GM21717 (cell line): Measurements from ENCODE around the gene ENGASE.

Source experiments
- ATAC-seq: cut with Tn5 transposase; IDR thresholded peaks from one replicate; pipeline ENCODE4 v1.9.1; 2021; ENCODE audit warnings: mild to moderate bottlenecking, moderate library complexity; ENCODE audit not compliant: unreplicated experiment

The ENGASE gene

DNA sequence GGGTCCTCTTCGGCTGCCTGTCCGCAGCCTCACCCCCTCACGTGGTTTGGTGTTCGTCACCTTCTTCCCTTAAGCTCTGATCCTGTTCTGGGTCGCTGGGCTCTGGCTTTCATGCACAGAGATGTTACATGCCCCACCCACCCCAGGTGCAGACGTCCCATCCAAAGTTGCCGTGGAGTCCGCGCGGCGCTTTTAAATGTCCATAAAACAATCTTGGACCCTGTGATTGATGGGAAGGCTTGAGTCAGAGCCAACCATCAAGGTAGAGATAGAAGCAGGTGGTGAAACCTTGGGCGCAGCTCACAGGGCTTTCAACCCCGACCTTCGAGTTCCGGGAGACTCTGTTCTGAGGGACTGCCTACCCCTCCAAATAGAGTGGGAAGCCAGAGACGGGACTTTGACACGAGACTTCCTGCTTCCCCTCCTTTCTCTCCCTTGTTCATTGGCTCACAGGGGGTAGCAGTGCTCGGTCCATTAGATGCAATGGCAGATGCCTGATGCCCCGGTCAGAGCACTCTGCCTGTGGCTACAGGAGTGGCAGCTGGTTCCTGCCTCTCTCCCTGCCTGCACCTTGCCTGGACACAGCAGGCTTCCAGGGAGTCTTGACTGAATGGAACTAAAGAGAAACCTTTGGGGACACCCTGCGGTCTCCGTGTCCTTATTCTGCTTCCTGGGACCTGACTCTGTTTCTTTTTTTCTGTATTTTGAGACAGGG is 4.0 kb downstream of the ENGASE start:
- no peak for ATAC-seq

DNA sequence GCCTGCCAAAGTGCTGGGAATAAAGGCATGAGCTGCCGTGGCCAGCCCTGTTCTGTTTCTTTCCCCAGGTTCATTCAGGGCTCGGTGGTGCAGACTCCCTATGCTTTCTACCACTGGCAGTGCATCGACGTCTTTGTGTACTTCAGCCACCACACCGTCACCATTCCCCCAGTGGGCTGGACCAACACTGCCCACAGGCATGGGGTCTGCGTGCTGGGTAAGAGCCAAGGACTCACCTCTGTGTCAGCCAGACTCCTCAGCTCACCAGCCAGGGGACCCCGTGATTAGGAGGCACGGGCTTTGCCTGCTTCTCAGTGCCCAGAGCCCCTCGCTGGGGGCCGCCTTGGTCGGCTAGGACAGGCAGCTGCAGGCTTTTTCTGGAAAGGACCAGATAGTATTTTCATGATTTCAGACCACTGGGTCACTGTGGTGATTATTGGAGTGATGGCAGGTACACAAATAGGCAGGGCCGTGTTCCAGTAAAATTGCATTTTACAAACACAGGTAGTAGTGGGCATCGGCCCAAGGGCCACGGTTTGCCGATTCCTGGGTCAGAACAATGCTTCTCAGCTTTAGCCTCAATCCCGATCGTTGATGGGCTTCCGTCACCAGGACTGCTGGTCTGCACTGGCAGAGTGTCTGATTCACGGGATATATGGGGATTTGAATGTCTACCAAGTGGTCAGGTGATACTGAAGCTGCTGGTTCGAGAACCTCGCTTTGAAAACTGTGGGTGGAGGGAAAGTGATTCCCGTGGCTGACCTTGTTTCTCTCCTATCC is 5.0 kb downstream of the ENGASE start:
- no peak for ATAC-seq

DNA sequence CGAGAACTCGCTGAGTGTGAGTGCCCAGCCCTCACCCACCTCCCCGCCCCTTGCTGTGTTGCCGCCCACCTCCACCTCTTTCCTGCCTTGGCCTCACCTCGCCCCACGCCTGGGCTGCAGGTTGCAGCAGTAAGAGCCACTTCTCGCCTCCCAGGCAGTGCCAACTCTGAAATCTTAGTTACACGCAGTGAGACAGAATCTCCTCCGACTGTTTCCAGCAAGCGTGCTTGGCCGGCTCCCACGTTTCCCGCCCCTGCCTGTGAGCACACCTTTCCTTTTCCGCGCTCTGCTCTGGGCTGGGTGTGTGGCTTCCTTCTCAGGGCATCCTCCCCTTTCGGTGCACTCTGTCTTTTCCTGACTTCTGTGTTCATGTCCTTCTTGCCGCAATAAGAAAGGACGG is 5.7 kb downstream of the ENGASE start:
- no peak for ATAC-seq

DNA sequence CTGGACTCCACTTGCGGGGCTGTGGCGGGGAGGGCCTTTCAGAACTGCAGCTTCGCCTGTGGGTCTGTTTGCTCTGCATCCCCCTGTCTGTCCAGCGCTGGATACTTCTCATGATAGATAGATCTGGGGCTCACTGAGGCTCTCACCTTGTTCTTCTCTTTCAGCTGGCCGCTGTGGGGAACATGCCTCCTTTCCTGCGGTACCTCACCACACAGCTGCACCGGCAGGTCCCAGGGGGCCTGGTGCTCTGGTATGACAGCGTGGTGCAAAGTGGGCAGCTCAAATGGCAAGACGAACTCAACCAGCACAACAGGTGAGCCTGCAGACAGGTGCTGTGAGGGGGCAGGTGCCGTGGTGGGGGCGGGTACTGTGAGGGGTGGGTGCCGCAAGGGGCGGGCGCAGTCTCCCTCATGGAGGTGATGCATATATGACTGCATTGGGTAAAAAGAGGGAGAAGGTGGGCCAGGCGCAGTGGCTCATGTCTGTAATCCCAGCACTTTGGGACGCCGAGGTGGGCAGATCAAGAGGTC is 6.2 kb downstream of the ENGASE start:
- ATAC-seq, result no peak

DNA sequence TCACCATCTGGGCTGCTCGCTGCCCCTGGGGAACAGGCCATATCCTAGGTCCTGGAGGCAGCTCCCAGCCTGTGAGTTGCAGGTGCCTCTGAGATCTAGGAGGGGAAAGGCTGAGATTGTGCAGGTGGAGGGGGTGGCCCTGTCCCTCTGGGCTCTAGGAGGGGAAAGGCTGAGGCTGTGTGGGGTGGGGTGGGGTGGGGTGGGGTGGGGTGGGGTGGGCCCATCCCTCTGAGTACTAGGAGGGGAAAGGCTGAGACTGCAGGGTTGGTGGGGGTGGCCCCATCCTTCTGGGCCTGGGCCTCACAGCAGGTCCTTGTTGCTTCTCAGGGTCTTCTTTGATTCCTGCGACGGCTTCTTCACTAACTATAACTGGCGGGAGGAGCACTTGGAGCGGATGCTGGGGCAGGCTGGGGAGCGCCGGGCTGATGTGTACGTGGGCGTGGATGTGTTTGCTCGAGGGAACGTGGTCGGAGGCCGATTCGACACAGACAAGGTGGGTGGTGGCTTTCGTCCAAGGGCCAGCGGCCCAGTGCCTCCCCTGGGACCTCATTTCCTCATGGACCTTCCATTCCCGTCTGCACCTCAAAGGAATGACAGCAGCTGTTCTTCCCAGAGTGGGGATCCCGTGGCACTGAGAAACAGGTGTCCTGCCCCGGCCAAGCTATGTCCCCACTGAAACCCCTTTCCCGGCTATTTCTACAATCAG is 7.1 kb downstream of the ENGASE start:
- ATAC-seq, result no peak

DNA sequence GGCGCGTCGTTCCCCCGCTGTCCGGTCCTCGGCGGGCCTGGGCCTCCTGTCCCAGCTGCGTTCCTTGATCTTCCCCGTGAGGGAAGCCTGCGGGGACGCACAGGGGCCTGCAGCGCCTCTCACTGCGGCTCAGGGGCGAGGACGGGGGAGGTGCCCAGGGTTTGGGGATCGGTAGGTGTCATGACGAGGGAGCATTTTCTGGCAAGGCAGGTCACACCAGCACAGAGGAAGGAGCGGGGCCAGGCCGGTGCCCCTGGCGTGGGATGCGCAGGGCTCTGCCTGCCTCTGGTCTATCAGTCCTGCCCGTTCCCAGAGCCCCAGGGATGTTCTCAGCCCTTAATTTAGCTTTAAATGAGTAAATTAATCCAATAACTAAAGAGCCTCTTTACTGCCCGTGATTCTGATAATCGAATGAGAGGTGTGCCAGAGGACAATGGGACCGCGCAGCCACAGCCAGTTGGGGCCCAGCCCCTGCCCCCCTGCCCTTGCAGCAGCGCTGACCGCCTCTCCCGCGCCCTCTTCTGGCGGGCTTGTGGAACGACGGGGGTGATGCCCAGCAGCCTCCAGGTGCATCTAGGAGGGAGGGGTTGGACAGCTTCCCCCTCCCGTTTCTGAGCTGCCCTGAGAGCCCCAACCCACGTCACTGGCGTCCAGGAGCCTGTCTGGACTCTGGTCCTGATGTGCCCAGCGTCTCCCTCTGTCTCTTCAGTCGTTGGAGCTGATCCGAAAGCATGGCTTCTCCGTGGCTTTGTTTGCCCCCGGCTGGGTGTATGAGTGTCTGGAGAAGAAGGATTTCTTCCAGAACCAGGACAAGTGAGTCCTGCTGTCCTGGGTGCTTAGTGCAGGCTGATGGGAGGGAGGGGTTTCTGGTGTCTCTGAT is 7.9 kb downstream of the ENGASE start:
- ATAC-seq, result no peak

DNA sequence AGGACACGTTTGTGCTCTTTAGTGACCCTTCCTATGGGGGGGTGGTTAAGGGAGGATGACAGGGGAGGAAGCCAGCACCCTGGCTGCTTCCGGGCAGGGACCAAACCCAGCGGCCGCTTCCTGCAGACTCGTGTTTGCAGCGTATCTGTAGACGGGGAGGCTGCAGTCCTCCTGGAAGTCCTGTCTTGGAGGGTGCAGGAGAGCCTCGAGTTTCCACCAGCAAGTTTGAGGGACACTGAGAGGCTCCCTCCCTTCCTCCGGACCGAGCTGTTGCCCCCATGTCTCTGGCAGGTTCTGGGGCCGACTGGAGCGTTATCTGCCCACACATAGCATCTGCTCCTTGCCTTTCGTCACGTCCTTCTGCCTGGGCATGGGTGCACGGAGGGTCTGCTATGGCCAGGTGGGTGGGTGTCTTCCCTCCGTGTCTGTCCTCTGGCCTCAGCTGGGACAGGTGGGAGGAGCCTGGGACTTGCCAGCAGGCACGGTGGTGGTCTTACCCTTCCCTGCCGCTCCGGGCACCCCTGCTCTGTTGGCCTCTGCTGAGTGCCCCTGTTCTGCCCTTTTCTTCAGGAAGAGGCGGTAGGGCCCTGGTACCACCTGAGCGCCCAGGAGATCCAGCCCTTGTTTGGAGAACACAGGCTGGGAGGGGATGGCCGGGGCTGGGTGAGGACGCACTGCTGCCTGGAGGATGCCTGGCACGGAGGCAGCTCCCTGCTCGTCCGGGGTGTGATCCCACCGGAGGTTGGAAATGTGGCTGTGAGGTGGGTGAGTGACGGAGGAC is 8.8 kb downstream of the ENGASE start:
- no peak for ATAC-seq

DNA sequence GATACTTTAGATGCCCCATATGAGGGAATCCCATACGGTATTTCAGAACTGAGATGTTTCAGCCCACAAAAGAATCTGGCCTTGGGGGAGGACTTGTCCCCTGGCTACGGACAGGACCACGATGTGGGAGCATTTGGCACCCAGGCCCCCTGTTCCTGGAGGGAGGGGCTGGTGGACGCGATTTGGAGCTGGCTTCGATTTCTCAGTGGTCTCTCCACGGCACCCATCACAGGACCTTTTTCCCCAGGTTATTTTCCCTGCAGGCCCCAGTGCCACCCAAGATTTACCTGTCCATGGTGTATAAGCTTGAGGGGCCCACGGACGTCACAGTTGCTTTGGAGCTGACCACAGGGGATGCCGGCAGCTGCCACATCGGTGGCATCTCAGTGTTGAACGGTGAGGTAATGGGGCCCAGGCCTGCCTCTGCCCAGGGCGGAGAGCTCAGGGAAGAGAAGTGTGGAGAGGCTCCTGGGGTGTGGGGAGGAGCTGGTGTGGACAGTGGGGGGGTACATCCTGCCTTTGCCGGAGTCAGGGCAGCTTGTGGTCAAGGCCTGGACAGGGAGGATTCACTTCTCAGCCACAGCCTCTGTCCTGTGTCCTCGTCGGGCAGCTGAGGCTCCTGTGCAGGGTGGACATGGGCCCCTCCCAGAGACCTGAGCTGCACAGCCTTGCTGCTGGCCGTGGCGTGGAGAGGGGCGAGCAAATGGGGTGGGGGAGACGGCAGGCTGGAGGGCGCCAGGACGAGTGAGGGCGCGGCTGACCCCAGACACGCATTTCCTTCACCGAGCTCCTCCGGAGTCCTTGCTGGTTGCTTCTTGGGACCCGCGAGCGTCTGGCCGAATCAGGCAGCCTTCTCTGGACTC is 9.9 kb downstream of the ENGASE start:
- no peak for ATAC-seq

DNA sequence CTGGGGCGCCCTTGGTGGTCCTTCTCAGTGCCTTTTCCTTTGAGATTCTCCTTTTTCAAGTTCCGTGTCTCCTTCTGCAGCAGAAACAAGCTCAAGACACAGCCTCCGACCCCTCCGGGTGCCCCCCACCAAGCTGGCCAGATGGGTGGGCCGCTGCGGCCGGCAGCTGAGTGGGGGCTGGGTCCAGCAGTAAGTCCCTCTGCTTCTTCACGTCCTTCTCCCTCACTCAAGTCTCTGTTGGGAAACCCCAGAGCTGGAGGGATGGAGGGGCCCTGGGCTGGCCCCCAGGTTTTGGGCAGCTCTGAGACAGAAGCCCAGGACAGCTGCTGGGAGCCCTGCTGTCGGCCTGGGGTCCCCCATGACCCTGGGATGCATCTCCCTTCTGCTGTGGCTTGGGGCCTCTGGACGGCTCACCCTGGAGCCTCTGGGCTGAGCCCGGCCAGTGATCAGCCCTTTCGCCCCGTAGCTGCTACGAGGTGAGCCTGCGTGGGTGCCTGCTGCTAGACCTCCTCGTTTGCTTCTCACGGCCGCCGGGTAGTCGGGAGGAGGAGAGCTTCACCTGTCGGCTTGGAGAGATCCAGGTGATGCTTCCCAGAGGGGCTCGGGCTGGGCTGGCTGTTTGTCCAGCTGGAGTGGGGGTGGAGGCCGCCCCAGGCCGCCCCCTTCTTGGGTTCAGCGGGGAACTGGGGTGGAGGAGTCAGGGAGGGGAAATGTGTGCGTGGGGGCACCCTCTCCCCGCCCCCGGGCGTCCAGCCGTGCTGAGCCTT is 10.7 kb downstream of the ENGASE start:
- ATAC-seq, result no peak

DNA sequence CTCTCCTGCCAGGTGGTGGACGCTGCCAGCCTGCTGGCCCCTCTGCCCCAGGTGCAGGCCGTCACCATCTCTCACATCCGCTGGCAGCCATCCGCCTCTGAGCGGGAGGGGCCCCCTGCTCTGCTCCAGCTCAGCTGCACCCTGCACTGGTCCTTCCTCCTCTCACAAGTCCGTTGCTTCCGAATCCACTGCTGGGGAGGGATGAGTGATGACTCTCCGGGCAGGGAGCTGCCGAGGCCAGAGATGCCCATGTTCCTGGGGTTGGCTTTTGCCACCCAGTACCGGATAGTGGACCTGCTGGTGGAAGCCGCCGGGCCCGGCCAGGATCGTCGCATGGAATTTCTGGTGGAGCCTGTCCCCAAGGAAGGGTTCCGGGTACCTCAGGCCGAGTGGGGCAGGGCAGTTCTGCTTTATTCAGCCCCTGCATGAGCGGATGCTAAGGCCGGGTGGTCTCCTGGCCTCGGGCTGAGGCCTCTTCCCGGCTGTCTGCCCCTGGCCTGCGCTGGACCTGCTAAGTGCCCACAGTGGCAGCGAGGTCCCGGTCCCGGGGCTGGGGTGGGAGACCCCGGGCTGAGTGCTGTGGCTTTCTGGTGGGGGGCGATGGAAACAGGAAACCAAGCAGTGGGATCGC is 11.4 kb downstream of the ENGASE start:
- ATAC-seq, result no peak

DNA sequence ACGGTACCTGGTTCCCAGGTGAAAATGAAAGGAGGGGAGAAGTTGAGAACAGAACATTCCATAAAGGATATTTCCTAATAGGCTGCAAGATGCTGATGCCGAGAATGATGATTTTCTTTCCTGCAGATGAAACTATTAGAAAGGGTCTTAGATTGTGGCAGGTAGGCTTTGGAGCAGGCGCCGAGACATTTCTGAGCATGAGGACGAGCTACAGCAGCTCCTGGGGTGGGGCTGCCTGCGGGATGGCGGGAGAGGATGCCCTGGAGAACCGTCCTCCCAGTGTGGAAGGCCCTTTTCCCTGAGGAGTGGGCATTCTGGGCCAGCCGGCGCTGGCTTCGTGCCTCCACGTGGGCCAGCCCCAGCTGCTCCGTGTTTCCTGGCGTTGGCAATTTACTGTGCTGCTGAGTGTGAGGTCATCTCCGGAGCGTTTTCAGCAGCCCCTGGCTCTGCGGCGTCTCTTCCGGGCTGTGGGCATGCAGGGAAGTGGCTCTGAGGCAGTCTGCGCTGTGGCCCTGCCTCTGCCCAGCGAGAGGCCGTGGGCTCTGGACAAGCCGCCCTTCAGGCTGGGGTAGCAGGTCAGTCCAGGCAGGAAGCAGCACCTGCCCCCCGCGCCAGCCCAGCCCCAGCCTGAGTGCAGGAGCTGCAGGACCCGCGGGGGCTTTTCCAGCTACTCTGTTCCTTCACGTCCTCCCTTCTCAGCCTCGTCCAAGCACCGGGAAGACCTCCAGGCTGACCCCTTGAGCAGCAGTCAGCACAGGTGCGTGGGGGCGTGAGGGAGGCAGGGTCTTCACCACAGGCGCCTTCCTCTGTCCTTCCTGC is 12.2 kb downstream of the ENGASE start:
- no peak for ATAC-seq

DNA sequence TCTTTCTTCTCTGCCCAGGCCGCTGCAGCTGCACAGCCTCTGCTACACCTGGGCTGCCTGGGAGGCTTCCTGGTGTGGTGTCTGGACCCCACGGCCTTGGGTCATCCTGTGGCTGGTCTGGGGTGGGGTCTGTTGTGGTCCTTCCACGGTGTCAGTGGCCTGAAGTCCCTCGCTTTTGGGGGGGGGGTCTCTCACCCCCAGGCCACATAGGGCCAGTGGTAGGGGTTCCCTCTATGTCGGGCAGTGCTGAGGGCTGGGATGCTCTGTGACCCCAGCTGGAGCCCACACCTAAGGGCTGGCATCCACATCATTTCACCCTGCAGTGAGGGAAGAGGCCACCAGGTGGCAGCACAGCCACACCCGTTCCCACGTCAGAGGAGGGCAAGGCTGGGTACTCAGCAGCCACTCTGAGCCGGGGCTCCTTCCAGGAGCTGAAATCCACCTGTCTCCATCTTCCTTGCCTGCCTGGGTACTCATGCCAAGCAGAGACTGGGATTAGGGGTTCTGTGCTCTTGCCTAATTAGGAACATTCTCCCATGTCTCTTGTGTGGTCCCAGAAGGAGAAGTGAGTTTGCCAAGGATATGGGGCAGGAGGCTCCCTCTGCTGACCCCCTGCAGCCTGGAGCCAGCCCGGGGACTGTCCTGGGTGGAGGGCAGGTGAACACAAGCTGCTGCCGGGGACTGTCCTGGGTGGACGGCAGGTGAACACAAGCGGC is 13.0 kb downstream of the ENGASE start:
- no peak for ATAC-seq

DNA sequence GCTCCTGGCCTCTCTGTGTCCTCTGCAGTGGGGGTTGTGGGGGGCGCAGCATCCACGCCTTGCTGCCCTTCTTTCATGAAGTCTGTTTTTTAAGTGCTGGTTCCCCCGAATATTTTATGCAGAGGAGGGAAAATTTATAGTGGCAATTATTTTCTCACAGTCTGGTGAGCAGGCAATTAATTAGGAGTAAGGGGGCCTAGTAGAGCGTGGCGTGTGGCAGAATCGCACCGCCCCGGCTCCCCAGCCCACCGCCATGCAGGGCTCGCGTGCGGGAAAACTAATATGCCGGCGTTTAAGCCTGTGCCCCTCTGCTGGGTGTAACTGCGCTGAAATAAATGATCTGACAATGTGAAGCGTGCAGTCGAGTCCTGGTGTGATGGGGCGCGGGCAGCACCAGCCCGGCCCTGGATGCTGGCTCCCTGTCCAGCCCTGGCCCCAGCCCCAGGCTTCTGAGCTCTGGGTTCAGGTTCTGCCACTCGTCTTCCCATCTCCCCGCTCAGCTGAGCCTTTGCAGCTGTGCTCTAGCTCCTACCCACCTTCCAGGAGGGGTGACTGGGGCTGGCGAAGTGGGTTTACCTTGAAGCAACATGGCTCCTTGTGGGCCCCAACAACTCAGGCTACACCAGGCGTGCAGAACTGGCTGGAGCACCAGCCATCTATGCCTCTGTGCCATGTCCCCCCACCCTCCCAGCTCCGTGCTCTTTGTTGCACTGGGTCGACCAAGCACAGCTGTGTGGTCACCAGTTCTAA is 13.8 kb downstream of the ENGASE start:
- no peak for ATAC-seq

DNA sequence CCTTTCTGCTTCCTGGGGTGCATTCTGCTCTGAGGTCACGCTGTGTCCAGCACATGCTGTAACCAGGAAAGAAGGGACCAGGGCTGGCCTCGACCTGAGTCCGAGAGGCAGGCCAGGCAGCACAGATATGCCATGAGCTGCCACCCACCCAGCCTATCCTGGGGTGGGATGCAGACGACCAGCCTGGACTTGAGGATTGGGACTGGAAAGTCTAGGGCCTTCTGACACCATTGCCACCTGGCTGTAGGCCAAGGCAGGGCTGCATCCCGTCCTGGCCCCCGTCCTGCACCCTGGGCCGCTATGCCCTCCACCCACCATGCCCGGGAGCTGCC is 14.3 kb downstream of the ENGASE start:
- ATAC-seq, result no peak

DNA sequence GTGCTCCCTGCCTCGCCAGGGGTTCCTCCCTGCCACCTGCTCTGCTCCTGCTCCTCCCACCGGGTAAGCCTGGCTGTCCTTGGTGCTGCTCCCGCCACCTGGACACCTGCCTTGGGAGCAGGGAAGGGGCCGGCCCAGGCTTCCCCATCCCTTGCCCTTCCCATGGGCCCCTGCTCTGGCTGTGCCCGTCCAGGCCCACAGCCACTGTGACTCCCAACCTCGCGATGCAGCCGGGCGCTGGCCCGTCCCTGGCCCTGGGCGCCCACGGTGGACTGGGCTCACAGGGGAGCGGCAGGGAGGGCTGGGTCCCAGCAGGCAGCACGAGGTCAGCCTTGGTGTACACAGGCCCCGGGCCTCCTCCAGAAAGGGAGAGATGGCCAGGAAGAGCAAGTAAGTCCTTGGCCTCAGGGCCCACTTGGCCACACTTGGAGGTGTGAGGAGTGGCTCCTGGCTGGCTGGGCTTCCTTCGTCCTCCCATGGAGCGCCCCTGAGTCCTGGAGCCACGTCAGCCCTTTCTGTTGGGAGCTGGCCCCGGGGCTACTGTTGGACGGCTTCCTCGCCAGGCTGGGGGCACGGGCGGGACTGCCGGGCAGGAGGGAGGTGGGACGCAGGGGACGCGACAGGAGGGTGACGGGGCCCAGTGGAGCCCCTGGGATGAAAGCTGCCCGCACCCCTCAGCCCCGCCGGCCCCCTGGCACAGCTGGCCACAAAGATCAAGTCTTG is 15.3 kb downstream of the ENGASE start:
- ATAC-seq, result no peak
